Measurements from ENCODE around the gene FGFBP3. TPM values are rescaled to one million over a fixed set of nuclear protein-coding genes. Genes with fewer than 3 reads are reported as not detected.

The FGFBP3 gene
- total RNA-seq, 1 experiment from 2014 or later = 1.5 TPM

DNA sequence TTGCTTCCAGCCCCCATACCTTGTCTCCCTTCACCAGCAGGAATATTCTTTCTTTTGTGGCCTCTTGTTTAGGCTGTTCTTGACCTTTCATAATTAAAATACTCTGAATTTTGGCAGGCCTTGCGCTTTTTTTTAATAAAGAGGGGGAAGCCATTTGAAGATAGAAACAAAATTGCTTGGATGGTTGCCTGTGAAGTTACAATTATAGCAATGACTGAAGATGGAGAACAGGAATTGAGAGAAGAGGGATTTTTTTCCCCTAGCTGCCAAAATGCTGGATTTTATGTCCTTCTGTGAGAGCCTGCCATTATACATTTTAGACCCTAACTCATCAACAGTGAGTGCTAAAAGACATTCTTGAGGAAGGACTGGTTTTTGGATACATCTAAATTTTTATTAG lies 24.8 kb downstream of the FGFBP3 start:
- CTCF ChIA-PET = interaction anchor here (0.6 to 0.7 kb wide), 2 partner anchors 12 to 44 kb away, joined by 3 to 4 read pairs; no protein-coding TSS in a partner anchor
- no TSS peak for BruUV-seq (replicated peaks)
- Histone ChIP-seq H3K36me3 (ENCODE audit: control insufficient read depth, insufficient read depth, low read length) (no peaks in the 10 kb centered on the region), H3K27ac (ENCODE audit: low read length) (no peak overlapping the region), H3K27me3 (ENCODE audit: control insufficient read depth, insufficient read depth, low read length) (no peaks in the 10 kb centered on the region), H3K9me3 (ENCODE audit: control insufficient read depth, insufficient read depth, low read depth, low read length) (no peaks in the 10 kb centered on the region), H3K4me1 (ENCODE audit: control insufficient read depth, insufficient read depth, low read length) (peaks cover 19% of the 10 kb centered on the region), H3K4me3 (ENCODE audit: low read depth in 2 of 2, low read length in 2 of 2) (no peak overlapping the region)
- POLR2A ChIA-PET = no interaction called here
- ATAC-seq (no peak), DNase-seq (ENCODE audit: low read depth, low spot score) (no peak)
- in situ Hi-C loops (cut with HindIII; ENCODE audit: low pct_unique_long_range_greater_than_20kb, low sequenced_read_pairs) = no loop called here
- TF ChIP-seq TCF7L2 (IDR thresholded peaks at IDR 0.05; ENCODE audit: low read depth, low read length) = no peak
- no peak for TF ChIP-seq SIN3A (IDR thresholded peaks at IDR 0.05; ENCODE audit: borderline replicate concordance, insufficient read depth, low read depth, low read length)
- TF ChIP-seq POLR2AphosphoS5 (IDR thresholded peaks at IDR 0.05; ENCODE audit: low read depth, low read length) = no peak
- TF ChIP-seq, protein P1, sequence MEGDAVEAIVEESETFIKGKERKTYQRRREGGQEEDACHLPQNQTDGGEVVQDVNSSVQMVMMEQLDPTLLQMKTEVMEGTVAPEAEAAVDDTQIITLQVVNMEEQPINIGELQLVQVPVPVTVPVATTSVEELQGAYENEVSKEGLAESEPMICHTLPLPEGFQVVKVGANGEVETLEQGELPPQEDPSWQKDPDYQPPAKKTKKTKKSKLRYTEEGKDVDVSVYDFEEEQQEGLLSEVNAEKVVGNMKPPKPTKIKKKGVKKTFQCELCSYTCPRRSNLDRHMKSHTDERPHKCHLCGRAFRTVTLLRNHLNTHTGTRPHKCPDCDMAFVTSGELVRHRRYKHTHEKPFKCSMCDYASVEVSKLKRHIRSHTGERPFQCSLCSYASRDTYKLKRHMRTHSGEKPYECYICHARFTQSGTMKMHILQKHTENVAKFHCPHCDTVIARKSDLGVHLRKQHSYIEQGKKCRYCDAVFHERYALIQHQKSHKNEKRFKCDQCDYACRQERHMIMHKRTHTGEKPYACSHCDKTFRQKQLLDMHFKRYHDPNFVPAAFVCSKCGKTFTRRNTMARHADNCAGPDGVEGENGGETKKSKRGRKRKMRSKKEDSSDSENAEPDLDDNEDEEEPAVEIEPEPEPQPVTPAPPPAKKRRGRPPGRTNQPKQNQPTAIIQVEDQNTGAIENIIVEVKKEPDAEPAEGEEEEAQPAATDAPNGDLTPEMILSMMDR (IDR thresholded peaks at IDR 0.05) = no peak
- TF ChIP-seq, protein P2, sequence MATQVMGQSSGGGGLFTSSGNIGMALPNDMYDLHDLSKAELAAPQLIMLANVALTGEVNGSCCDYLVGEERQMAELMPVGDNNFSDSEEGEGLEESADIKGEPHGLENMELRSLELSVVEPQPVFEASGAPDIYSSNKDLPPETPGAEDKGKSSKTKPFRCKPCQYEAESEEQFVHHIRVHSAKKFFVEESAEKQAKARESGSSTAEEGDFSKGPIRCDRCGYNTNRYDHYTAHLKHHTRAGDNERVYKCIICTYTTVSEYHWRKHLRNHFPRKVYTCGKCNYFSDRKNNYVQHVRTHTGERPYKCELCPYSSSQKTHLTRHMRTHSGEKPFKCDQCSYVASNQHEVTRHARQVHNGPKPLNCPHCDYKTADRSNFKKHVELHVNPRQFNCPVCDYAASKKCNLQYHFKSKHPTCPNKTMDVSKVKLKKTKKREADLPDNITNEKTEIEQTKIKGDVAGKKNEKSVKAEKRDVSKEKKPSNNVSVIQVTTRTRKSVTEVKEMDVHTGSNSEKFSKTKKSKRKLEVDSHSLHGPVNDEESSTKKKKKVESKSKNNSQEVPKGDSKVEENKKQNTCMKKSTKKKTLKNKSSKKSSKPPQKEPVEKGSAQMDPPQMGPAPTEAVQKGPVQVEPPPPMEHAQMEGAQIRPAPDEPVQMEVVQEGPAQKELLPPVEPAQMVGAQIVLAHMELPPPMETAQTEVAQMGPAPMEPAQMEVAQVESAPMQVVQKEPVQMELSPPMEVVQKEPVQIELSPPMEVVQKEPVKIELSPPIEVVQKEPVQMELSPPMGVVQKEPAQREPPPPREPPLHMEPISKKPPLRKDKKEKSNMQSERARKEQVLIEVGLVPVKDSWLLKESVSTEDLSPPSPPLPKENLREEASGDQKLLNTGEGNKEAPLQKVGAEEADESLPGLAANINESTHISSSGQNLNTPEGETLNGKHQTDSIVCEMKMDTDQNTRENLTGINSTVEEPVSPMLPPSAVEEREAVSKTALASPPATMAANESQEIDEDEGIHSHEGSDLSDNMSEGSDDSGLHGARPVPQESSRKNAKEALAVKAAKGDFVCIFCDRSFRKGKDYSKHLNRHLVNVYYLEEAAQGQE (IDR thresholded peaks at IDR 0.05; ENCODE audit: insufficient read depth in 1 of 2, low read depth in 2 of 2, low read length in 1 of 2) = no peak
- intact Hi-C loops (cut with micrococcal nuclease; ENCODE audit: unreplicated experiment) = no loop called here

- peak overlapping the region; percentile 23; the same call in 1 of the 2 replicates for H3K27ac ChIP-seq (ENCODE audit: low read length)
- intact Hi-C loops (cut with micrococcal nuclease; ENCODE audit: unreplicated experiment) = no loop called here
- ChIA-PET POLR2A (no interaction called here), CTCF (interaction anchor here (0.6 to 0.7 kb wide), 2 partner anchors 12 to 43 kb away, joined by 3 to 4 read pairs; no protein-coding TSS in a partner anchor)
- DNase-seq (ENCODE audit: low read depth, low spot score) (no peak), ATAC-seq (peak; percentile 65)
- peaks cover 19% of the 10 kb centered on the region for H3K4me1 ChIP-seq (ENCODE audit: control insufficient read depth, insufficient read depth, low read length)
- peak overlapping the region in 1 of 2 experiments; percentile 22; a peak in 1 of 4 replicates for H3K4me3 ChIP-seq (ENCODE audit: low read depth in 2 of 2, low read length in 2 of 2)
- no TSS peak for BruUV-seq (replicated peaks)
- TF ChIP-seq SIN3A (IDR thresholded peaks at IDR 0.05; ENCODE audit: borderline replicate concordance, insufficient read depth, low read depth, low read length) (no peak), TCF7L2 (IDR thresholded peaks at IDR 0.05; ENCODE audit: low read depth, low read length) (no peak), POLR2AphosphoS5 (IDR thresholded peaks at IDR 0.05; ENCODE audit: low read depth, low read length) (no peak)
- TF ChIP-seq, protein P1 (IDR thresholded peaks at IDR 0.05) = no peak
- TF ChIP-seq, protein P2 (IDR thresholded peaks at IDR 0.05; ENCODE audit: insufficient read depth in 1 of 2, low read depth in 2 of 2, low read length in 1 of 2) = no peak
- H3K27me3 ChIP-seq (ENCODE audit: control insufficient read depth, insufficient read depth, low read length) = no peaks in the 10 kb centered on the region
- no peaks in the 10 kb centered on the region for H3K36me3 ChIP-seq (ENCODE audit: control insufficient read depth, insufficient read depth, low read length)
- H3K9me3 ChIP-seq (ENCODE audit: control insufficient read depth, insufficient read depth, low read depth, low read length) = no peaks in the 10 kb centered on the region
- in situ Hi-C loops (cut with HindIII; ENCODE audit: low pct_unique_long_range_greater_than_20kb, low sequenced_read_pairs) = no loop called here
Observed at GRCh38 chr10:91883549-91884444, 25.5 kb downstream of the FGFBP3 start.

All from Panc1 (cell line).